SH-SY5Y (cell line): ENCODE measurements around the gene ZNF644.

Experiments used
- GATA2 ChIP-seq: IDR thresholded peaks from 2 replicates; pipeline ENCODE4 v1.6.1; 2011; ENCODE audit warnings: mild to moderate bottlenecking, low read depth, low read length
- GATA3 ChIP-seq: IDR thresholded peaks from 2 replicates; pipeline ENCODE4 v1.6.1; 2011; ENCODE audit warnings: low read depth, mild to moderate bottlenecking, low read length, moderate library complexity

- no peak for TF ChIP-seq GATA3
- no peak for TF ChIP-seq GATA2
These were observed 16.6 kb downstream of the ZNF644 start for GRCh38 chr1:91005285-91005684.
